GM18868 (cell line): ENCODE results near the gene AHI1.

ENCODE experiments used
- ATAC-seq: cut with Tn5 transposase; IDR thresholded peaks from one replicate; pipeline ENCODE4 v1.9.1; 2021; ENCODE audit warnings: mild to moderate bottlenecking, moderate library complexity; ENCODE audit not compliant: unreplicated experiment

AHI1 gene

DNA sequence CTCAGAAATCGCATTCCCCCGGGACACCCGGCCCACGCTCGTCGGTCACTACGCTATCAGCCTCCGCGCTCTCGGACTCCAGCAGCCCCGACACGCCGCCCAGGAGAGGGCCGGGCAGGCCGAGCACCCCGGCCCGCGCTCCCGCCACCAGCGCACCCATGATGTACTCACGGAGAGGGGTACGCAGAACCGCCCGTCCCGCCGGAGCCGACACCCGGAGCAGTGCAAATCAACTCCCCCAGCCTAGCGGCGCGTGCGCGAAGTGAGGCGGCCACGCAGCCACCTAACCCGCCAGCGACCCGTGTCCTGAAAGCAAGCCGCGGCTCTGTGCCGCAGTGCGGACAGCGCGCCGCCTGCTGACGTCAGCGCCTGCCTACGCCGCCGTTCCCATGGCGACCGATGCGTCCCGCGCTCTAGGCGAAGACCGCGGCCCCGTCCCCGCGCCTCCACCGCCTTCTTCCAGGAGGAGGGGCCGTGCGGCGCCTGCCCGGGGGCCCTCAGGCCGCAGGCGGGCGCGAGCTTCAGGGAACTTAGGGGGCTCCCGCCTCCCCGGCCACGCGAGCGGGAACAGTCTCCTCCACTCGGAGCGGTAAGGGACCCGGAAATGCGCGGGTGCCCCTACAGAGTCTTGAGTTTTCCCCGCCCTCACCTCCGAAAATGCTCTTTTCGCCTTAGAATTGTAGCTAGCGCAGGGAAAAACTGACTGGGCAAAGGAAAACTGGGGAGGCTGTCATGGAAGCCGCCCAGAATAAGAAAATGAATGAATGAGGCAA is at the start of gene AHI1:
TSS of gene AHI1 (minus strand) at position 329 of the 773 bp plus-strand sequence. CDS start 5,503 bp downstream, outside the sequence.
- peak; percentile 97 for ATAC-seq

DNA sequence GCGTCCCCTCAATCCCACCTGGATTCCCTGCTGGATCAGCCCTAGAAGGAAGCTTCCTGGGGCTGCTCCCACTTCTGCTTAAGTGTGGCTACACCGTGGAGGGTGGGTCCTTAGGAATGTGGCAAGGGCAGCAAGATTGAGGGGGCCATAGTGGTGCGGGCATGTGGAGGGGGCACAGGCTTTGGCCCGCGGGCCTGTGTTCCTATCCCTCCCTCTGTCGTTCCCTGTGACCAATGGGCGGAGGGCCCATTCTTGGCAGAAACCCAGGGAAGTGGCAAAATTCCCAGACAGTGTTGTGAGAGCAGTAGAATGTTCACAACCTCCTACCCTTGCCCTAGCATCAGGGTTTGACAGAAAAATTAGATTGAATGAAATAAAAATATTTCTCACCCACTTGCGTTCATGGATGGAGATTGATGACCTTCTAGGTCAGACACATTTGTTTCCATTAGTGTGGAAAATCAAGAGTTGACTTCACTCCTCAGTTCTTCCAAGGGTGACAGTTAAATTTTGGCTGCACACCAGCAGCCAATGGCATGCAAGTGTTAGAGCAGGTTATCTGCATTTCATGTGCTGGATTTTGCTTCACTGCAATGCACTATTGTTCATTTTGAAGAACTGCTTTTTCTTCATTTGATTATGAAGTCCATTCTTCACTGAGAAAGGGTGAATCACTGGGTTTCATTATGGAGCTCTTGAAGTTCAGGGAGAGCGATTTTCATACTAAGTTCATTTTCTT is 49.3 kb upstream of the AHI1 start:
- no peak for ATAC-seq

DNA sequence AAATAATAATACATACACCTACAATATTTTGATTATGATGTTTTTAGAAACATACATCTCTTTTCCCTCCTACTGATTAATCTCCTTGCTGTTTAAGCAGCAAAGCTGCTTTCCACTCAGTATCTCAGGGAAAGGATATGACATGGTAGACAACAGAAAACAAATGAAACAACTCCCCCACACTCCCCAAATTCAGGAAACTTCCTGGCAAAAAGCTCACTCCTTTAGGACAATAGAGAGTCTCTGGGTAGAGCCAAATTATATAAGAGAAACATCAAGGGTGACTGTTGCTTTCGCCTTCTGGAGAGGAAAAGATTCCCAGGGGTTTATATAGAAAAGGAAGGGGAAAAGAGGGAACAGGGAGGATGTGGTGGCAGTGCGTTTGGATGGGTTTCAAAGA is 48.7 kb upstream of the AHI1 start:
- ATAC-seq, result no peak

DNA sequence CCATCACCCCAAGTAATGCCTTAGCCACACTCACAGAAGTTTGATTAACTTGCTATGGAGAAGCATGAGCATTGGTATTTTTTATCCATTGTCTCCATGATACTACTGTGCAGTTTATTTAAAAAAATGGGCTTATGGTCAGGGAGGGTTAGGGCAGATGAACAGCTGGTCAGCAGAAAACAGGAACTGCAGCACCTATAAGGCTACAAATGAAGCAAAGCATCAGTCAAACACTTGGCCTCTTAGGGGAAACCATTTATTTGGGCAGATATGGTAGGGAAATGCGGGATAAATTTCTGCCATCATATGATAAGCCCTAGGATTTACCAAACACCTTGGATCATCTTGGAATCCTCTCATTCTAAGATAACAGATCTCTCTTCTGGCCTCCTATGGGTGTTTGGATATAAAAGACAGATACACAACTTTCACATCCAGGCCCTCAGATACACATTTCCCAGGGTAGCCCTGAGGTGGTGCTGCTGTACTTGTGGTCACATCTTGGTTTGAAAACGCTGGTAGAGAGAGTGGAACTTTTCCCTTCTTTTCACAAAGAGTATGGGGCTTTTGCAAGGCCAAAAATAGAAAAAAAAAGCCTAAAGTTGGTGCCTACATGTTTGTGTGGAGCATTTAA is 42.8 kb upstream of the AHI1 start:
- no peak for ATAC-seq

DNA sequence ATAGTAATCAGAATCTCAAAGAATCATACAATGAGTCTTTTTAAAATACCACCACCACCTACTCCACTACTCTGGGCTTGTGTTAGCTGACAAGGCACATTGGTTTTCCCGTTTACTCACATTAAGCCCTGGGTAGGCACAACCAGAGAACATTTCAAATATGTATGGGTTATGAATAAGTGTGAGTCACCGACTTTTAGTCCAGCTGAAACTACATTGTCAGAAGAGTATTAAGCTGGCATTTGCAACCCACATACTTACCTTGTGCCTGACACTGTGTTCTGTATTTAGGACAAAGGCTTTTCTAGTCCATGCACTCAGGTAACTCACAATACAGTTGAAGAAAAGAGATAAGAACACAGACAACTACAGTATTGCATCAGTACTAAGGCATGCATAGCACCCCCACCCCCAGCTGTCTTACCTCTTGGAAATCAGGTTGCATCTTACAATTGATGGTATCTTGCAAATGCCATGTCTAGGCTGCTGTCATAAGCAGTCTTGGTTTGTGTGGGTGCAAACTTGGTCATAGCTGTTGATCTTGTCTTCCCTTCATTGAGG is 40.3 kb upstream of the AHI1 start:
- ATAC-seq, result no peak

DNA sequence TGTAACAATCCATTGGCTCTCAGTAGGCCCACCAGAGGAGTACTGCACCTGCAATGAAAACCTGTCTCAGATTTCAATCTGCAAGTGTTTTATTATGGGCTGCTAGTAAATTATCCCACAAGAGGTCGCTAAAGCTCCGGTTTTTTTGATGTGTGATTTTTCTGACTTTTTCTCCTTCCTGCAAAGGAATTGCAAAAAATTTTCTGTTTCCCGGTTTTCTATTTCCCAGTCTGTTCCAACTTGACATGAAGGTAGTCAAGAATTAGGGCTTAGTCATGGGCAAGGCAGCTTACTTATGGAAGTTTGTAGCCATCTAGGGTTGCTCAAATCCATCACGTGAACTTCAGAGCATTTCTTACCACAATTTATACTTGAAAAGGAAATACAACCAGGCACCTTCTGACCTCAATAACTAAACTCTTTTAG is 38.5 kb upstream of the AHI1 start:
- ATAC-seq, result no peak

DNA sequence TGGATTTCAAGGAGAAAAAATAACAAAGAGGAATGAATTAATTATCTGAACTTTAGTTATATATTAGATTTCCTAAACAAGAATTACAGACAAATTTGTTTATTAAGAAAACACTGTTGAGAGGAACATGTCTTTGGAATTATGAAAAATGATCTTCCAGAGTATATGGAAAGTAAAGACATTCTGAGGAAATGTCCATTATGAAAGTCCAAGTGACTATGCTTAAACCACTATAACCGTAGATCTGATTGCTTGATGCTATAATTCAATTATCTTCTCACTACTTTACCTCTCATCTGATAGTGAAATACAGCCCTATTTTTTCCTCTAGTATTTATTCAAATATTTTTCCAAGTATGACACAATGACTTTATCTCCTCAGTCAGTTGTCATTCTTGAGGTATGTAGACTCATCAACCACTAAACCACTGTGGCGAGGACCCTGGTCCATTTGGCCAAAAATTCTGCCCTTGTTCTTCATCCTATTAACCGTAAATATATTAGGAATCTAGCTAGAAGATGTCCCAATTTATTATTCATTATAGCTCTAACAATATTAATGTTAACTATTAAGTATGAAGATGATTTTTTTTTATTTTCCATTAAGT is 37.3 kb upstream of the AHI1 start:
- no peak for ATAC-seq

DNA sequence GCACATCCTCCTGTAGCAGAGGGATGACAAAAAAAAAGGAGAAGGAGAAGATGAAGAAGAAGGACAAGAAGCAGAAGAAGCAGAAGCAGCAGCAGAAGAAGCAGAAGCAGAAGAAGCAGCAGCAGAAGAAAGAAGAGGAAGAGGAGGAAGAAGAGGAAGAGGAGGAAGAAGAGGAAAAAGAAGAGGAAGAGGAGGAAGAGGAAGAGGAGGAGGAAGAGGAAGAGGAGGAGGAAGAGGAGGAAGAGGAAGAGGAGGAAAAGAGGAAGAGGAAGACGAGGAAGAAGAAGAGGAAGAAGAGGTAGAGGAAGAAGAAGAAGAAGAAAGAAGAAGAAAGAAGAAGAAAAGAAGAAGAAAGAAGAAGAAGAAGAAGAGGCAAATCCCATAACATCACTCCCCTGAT is 35.0 kb upstream of the AHI1 start:
- ATAC-seq, result no peak

DNA sequence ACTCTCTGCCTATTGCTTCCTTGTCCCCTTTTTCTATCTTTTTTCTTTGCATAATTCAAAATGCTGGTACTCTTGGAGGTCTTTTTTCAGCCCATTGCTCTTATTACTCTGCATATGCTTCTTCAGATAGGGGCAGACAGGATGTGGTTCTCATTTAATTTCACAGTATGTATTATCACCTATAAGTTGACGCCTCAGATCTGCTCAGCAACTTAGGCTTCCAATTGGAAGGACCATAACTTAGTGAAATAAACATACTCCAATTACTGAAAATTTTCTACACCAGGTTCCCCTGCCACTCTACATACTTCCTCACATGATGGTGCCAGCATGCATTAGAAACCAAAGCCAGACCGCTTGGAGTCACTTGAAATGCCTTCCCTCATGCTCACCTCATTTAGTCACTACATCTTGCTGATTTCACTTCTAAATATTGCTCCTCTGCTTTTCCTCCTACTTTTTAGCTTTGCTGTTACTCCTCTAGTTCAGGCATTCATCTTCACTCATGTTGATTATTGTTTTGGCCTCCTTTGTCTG is 34.5 kb upstream of the AHI1 start:
- no peak for ATAC-seq

DNA sequence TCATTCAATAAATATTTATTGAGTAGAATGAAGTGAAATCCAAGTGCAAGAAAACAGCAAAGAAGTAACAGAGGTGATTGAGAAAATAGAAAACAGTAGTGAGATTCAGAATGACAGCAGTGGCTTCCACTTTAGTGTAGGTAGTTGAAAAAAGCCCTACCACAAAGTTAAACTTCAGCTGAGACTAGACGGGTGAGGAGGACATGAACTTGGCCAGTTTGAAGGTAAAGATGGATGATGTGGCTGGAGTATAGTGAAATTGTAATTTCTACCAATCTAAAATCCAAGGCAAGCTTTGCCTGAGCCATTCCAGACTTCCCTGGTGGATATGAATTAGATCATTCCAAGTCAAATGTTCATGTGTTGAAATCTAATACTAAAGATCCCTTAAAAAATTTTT is 32.6 kb upstream of the AHI1 start:
- no peak for ATAC-seq

DNA sequence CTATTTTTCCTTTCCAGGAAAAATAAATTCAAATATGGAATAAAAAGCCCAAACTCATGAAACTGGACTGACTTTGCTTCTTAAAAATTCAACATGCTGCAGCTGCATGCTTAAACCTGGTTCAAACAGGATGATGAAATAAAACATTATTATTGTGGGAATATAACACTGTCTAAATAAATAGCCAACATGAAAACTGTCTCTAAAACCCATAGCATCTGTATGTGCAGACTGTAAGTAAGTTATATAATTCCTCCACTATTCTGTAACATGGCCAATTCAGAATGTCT is 30.4 kb upstream of the AHI1 start:
- ATAC-seq, result no peak

DNA sequence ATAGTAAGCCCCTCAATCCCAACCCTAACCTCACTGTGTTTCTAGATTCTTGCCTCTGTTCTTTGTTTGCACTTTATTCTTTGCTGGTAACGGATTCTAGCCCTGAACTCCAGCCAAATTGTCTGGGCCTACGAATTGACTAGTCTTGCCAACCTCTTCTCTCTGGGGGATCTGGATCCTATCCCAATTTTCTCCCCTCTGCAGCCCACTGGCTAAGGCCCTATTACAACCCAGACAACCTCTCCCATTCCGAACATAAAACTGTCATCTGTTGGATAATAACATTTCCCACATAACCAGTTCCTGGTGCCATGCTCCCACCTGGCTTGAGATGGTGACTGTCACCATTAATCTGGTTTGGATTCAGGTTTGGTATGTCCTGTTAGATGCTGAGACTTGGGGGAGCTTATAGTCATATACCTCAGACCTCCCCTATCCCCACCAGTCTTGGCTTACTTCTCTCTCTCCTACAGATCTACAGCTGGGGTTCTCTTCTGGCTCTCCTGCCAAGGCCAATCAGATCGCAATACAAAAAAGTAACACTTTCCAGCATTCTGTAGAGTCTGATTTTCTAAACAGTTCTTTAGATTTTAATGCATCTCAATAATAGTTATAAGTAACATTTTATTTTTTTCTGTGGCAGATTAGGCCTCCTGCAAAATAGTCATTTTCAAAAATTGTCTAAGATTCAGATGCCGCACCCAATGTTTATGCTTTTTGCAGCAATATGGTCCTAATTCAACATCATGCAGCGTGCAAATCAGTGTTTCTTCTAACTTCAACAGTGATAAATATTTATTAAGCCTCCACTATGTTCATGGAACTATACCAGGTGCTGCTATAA is 29.8 kb upstream of the AHI1 start:
- no peak for ATAC-seq

DNA sequence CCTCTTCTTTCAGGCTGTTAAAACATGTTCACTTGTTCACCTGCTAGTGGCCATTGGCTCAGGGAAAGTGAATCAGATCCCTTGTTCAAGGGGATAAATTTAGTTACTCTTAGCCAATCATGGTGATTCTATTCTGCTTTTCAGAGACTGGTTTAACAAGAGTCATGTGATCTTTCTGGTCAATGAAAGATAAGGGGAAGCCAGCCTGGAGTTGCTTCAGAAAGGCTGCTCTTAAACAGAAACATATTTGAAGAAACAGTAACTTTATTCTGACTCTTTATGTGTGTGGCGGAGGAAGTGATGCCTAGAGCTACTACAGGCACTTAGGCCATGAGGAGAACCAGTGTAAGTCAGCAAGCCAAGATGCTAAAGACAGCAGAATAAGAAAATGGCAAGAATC is 28.1 kb upstream of the AHI1 start:
- ATAC-seq, result no peak

DNA sequence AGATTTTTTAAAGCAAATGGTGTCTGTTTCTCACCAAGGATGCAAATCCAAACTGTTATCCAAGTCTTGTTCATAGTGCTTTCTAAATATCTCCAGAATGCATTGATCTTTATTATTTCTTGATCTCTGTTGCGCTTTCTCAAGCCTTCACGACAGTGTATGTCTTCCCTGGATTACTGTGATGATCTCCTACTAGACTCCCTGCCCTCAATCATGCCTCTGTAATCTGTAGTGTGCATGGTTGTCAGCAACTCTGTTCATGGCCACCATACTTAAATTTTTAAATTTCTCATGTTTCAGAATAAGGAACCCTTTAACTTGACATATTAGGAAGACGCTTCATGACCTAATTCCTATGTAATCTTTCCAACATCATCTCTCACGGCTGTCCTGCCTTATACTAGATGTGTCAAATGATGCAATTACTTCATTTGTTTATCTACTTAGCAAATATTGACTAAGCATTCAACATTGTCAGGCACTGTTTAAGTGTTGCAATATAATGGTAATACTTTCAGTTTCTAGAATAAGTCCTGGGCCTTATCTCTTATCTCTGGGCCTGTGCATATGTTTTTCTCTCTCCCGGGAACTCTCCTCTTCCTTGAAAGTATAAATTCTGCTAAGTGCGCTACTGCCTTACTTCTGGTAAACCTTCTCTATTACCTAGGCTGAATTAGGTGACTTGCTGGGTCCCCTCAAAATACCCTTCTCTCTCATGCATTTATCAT is 25.6 kb upstream of the AHI1 start:
- no peak for ATAC-seq

DNA sequence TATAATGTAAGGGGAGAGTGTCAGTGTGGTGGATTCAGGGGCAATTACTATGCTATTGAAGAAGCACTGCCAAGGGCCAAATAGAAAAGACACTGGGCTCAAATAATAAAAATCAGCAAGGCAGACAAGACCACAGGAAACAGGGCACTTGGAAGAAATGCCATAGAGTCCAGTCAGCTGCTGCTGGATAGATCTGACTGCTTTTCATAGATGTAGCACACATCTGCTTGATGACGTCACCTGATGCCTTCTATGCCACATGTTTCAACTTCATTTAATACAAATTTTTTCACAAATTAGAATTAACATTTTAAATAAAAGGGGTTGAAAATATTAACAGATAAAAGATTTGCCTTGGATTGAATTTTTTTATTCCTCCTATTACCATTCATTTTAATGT is 23.9 kb upstream of the AHI1 start:
- no peak for ATAC-seq

DNA sequence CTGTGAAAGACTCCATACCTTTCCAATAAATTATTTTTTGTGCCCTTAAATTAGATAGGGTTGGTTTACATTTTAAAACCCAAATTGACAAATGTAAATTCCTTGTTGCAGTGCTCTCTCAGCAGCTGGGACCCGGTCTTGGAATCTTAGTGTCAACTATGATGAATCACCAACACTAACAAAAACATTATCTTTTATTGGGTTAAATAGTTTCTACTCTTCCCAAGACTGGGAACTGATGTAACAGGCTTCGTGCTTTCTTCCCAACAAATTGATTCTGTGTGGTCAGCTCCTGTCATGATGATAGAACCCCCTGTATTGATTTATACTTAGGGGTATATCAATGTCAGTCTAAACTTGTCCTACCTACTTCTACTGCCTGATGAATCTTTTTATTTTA is 23.2 kb upstream of the AHI1 start:
- ATAC-seq, result no peak

DNA sequence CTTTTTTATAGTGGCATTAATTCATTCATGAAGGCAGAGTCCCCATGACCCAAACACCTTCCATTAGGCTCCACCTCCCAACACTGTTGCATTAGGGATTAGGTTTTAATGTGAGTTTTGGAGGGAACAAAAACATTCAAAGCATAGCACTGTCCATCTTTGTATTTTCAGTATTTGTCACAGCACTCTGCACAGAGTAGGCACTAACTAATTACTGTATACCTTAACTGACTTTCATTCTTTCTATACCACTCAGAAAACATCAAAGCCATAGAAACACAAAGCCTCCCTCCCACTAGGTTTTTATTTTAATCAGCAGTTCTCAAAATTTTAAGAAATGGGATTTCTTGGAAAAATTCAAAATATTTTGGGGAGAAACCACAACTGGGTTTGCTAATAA is 21.8 kb upstream of the AHI1 start:
- ATAC-seq, result no peak

DNA sequence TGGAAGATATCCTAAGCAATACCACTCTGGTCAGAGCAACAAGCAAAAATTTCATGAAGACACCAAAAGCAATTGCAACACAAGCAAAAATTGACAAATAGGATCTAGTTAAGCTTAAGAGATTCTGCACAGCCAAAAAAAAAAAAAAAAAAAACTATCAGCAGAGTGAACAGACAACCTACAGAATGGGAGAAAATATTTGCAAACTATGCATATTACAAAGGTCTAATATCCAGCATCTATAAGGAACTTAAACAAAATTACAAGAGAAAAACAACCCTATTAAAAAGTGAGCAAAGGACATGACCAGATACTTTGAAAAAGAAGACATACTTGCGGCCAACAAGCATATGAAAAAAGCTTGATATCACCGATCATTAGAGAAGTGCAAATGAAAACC is 20.0 kb upstream of the AHI1 start:
- no peak for ATAC-seq

DNA sequence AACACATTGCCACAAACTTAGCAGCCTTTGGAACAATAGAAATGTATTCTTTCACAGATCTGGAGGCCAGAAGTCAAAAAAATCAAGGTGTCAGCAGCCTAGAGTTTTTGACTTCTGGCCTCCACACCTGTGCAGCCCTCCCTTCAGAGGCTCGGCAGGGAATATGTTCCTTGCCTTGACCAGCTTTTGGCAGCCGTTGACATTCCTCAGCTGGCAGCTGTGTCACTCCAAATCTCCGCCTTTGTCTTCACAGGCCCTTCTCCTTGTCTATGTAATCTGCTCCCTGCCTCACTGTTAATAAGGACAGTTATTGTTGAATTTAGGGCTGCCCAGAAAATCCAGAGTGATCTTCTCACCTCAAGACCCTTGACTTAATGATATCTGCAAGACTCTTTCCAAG is 17.2 kb upstream of the AHI1 start:
- no peak for ATAC-seq
